HCT116 (cell line): ENCODE measurements around the gene AP2A1. TPM values are rescaled to one million over a fixed set of nuclear protein-coding genes. Genes with fewer than 3 reads are reported as not detected.

Source experiments
- ATAC-seq: fragments of 200-7000 bp; cut with Tn5 transposase; 2 replicates; pipeline ENCODE4 v1.9.1; 2020; ENCODE audit warnings: mild to moderate bottlenecking, moderate library complexity
- Bru-seq: library from RNA; stranded (reverse); fragments of 400-500 nt; gene quantifications from one replicate; lab custom pipeline; 2021; lab: Mats Ljungman, UMichigan
- BruChase-seq, 2 experiments: library from RNA; stranded (reverse); fragments of 400-500 nt; gene quantifications; one replicate each; lab custom pipeline; 2021; lab: Mats Ljungman, UMichigan
- BruUV-seq: library from RNA; stranded (reverse); fragments of 400-500 nt; replicated peaks from 2 replicates; lab custom pipeline; 2021; lab: Mats Ljungman, UMichigan
- CTCF ChIA-PET: fragments of 300-600 bp; sonication (Branson Sonifier 250); formaldehyde crosslinking; loops from one replicate; lab custom pipeline; 2021; ENCODE audit warnings: antibody characterized with exemption; lab: Charles Lee
- POLR2A ChIA-PET: fragments of 300-600, 350-600 bp; sonication (Branson Sonifier 250); formaldehyde crosslinking; loops from one replicate; lab custom pipeline; 2021; ENCODE audit warnings: antibody characterized with exemption; lab: Charles Lee
- RAD21 ChIA-PET, 2 experiments: fragments of 300-600 bp; sonication (Branson Sonifier 250); formaldehyde crosslinking; loops; one replicate each; lab custom pipeline; 2023; ENCODE audit warnings: low total read pairs in 2 of 2; ENCODE audit not compliant: uncharacterized antibody in 2 of 2, unreplicated experiment in 2 of 2, low non-redundant PET in 1 of 2; lab: Charles Lee
- DNase-seq: peaks from one replicate; pipeline ENCODE4 v3.0.0-alpha.2; 2010; ENCODE audit warnings: low read depth, low spot score
- H2AFZ ChIP-seq: fragments of 200-600 bp; shearing (Covaris generic), sonication (generic); 2 replicates; pipeline ENCODE4 v1.6.1; 2017; ENCODE audit warnings: low read depth, mixed run types, mixed read lengths, antibody characterized with exemption, low read length; ENCODE audit not compliant: poor library complexity, severe bottlenecking
- H3K27ac ChIP-seq: 2 replicates; pipeline ENCODE4 v1.5.1; 2012; ENCODE audit warnings: low read depth, low read length
- H3K27me3 ChIP-seq: fragments of 200-600 bp; sonication (generic); 2 replicates; pipeline ENCODE4 v1.6.1; 2016; ENCODE audit warnings: mixed run types, low read length, mixed read lengths; ENCODE audit not compliant: insufficient read depth
- H3K36me3 ChIP-seq, 2 experiments: fragments of 200-500 bp in 1 of 2; fragments of 200-600 bp in 1 of 2; sonication (Bioruptor generic) in 1 of 2; sonication (generic) in 1 of 2; 2 replicates each; pipeline versions ENCODE4 v1.5.1 to v1.6.1; 2014 to 2016; ENCODE audit warnings: low read length in 2 of 2, inconsistent platforms in 1 of 2, mixed read lengths in 1 of 2, mixed run types in 1 of 2; ENCODE audit not compliant: insufficient read depth in 2 of 2, control insufficient read depth in 1 of 2
- H3K4me1 ChIP-seq, 2 experiments: fragments of 200-600 bp in 1 of 2; sonication (generic) in 1 of 2; 2 replicates each; pipeline versions ENCODE4 v1.5.1 to v1.6.1; 2012 to 2017; ENCODE audit warnings: low read length in 2 of 2, inconsistent platforms in 1 of 2, mild to moderate bottlenecking in 1 of 2, mixed read lengths in 1 of 2, mixed run types in 1 of 2, moderate library complexity in 1 of 2; ENCODE audit not compliant: insufficient read depth in 2 of 2, control insufficient read depth in 1 of 2
- H3K4me2 ChIP-seq: fragments of 200-600 bp; sonication (generic); 2 replicates; pipeline ENCODE4 v1.6.1; 2017; ENCODE audit warnings: mixed run types, low read length, mixed read lengths
- H3K4me3 ChIP-seq, 2 experiments: fragments of 200-600 bp in 1 of 2; sonication (generic) in 1 of 2; replicated peaks in 1 of 2; 2 replicates each; pipeline ENCODE4 v1.5.1; 2011 to 2016; ENCODE audit warnings: low read length in 2 of 2, control low read depth in 1 of 2, low read depth in 1 of 2, mild to moderate bottlenecking in 1 of 2, mixed read lengths in 1 of 2, mixed run types in 1 of 2
- H3K79me2 ChIP-seq: fragments of 200-600 bp; sonication (generic); 2 replicates; pipeline ENCODE4 v1.6.1; 2017; ENCODE audit warnings: mild to moderate bottlenecking, mixed run types, low read length, moderate library complexity, mixed read lengths; ENCODE audit not compliant: insufficient read depth
- H3K9ac ChIP-seq: fragments of 200-600 bp; sonication (generic); 2 replicates; pipeline ENCODE4 v1.6.1; 2016; ENCODE audit warnings: low read length, mixed read lengths
- H3K9me2 ChIP-seq: fragments of 200-600 bp; sonication (generic), shearing (Covaris generic); 2 replicates; pipeline ENCODE4 v1.6.1; 2017; ENCODE audit warnings: mixed run types, mild to moderate bottlenecking, moderate library complexity; ENCODE audit not compliant: insufficient read depth
- H3K9me3 ChIP-seq, 2 experiments: fragments of 200-500 bp in 1 of 2; fragments of 200-600 bp in 1 of 2; sonication (Bioruptor generic) in 1 of 2; sonication (generic) in 1 of 2; 2 replicates each; pipeline ENCODE4 v1.6.1; 2014 to 2017; ENCODE audit warnings: low read length in 2 of 2, mixed read lengths in 2 of 2, inconsistent platforms in 1 of 2, low read depth in 1 of 2, mild to moderate bottlenecking in 1 of 2, mixed run types in 1 of 2, moderate library complexity in 1 of 2; ENCODE audit not compliant: control insufficient read depth in 1 of 2, insufficient read depth in 1 of 2
- H4K20me1 ChIP-seq: fragments of 200-600 bp; sonication (generic), shearing (Covaris generic); 2 replicates; pipeline ENCODE4 v1.6.1; 2017; ENCODE audit warnings: mixed run types, mild to moderate bottlenecking, moderate library complexity; ENCODE audit not compliant: insufficient read depth
- ATF3 ChIP-seq: IDR thresholded peaks from 2 replicates; pipeline ENCODE4 v1.6.1; 2012
- CEBPB ChIP-seq: IDR thresholded peaks from 2 replicates; pipeline ENCODE4 v1.6.1; 2012; ENCODE audit warnings: low read depth
- JUND ChIP-seq: IDR thresholded peaks from 2 replicates; pipeline ENCODE4 v1.6.1; 2012
- MAX ChIP-seq: IDR thresholded peaks from 2 replicates; pipeline ENCODE4 v1.6.1; 2012
- POLR2AphosphoS5 ChIP-seq: IDR thresholded peaks from 2 replicates; pipeline ENCODE4 v1.6.1; 2011; ENCODE audit warnings: mild to moderate bottlenecking, low read depth, low read length, moderate library complexity
- SP1 ChIP-seq: IDR thresholded peaks from 2 replicates; pipeline ENCODE4 v1.6.1; 2012; ENCODE audit warnings: low read depth
- TCF7L2 ChIP-seq: IDR thresholded peaks from 2 replicates; pipeline ENCODE4 v1.7.0; 2011; ENCODE audit warnings: borderline replicate concordance, inconsistent platforms; ENCODE audit not compliant: insufficient read depth, insufficient read length; ENCODE audit errors: extremely low read depth
- ZBTB33 ChIP-seq: IDR thresholded peaks from 2 replicates; pipeline ENCODE4 v1.6.1; 2011; ENCODE audit warnings: mild to moderate bottlenecking, low read length, moderate library complexity; ENCODE audit not compliant: insufficient replicate concordance; ENCODE audit errors: extremely low read depth
- intact Hi-C: fragments of 100-400 bp; cut with micrococcal nuclease; formaldehyde crosslinking; loops from 2 replicates; pipeline ENCODE4 v1.10.0; 2022
- long read RNA-seq: library from polyadenylated mRNA; unstranded; transcript quantifications from one replicate; pipeline ENCODE4 v2.0.0, GENCODE V29; 2021; ENCODE audit not compliant: unreplicated experiment
- polyA plus RNA-seq: library from polyadenylated mRNA; unstranded; fragments of >200 nt; gene quantifications from 2 replicates; pipeline ENCODE4 v1.2.1, GENCODE V29; 2012; ENCODE audit warnings: missing spikeins
- total RNA-seq: library from RNA; stranded (reverse); gene quantifications from one replicate; pipeline ENCODE4 v1.2.1, GENCODE V29; 2021; ENCODE audit not compliant: unreplicated experiment

The AP2A1 gene
- total RNA-seq (102 TPM), Bru-seq, nascent RNA (percentile 56 among the genes with signal in this experiment), BruChase-seq, experiment 1, labeled RNA remaining after a 6-hour chase (percentile 77 among the genes with signal in this experiment), BruChase-seq, experiment 2, labeled RNA remaining after a 2-hour chase (percentile 68 among the genes with signal in this experiment)
- 92.9 and 95.3 TPM in 2 replicates for polyA plus RNA-seq
- long read RNA-seq, partial matches to known transcripts = 138 of 156 reads
- long read RNA-seq, other reads (novel, unspliced or antisense) = 11 of 156 reads

GRCh38 chr19:49766930-49767299 lies at the start of gene AP2A1:
Gene AP2A1 (plus strand): TSS chr19:49767001. CDS start chr19:49767134, 133 bp downstream.
- H2AFZ ChIP-seq = no peak within 1 kb of the TSS
- H3K9me3 ChIP-seq = no peaks in the 10 kb centered on the region
- intact Hi-C loops = loop anchor here (1.0 to 5.0 kb wide), 4 partner anchors 40 to 100 kb away; partner anchors contain the start of genes PNKP and PRMT1
- TF ChIP-seq MAX (no peak), POLR2AphosphoS5 (peak; percentile 46; the same call in 1 of the 2 replicates), TCF7L2 (no peak), CEBPB (no peak)
- TF ChIP-seq, all 23 proteins: peak for 1
- H3K79me2 ChIP-seq = peaks cover 34% of the 10 kb centered on the region
- RAD21 ChIA-PET = interaction anchor here in 1 of 2 experiments (1.0 kb wide), 1 partner anchor 19 kb away, joined by 6 read pairs; no protein-coding TSS in a partner anchor
- H3K27me3 ChIP-seq = no peaks in the 10 kb centered on the region
- peak within 1 kb of the TSS; percentile 93 for H3K4me2 ChIP-seq
- peak within 1 kb of the TSS; percentile 91 for H3K9ac ChIP-seq
- BruUV-seq = no TSS peak
- 0 out of 2 replicates have a peak, but pooled peaks have one; percentile 0 for ATAC-seq
- no peaks in the 10 kb centered on the region; a peak in 1 of 4 replicates for H3K36me3 ChIP-seq
- no peaks in the 10 kb centered on the region for H3K9me2 ChIP-seq
- POLR2A ChIA-PET = interaction anchor here (0.6 to 1.1 kb wide), 7 partner anchors 11 to 612 kb away, joined by 3 to 6 read pairs (median 3); partner anchors contain the start of genes RPS11 and RRAS
- peaks cover 21 to 34% of the 10 kb centered on the region in 2 experiments for H3K4me1 ChIP-seq
- H3K27ac ChIP-seq = peak within 1 kb of the TSS; percentile 88
- CTCF ChIA-PET = interaction anchor here (0.6 to 2.3 kb wide), 4 partner anchors 16 to 123 kb away, joined by 3 to 8 read pairs (median 6); no protein-coding TSS in a partner anchor
- H3K4me3 ChIP-seq = peak within 1 kb of the TSS; percentile 91 to 97
- no peak for DNase-seq
- no peaks in the 10 kb centered on the region for H4K20me1 ChIP-seq

- Histone ChIP-seq H2AFZ (no peak overlapping the region), H3K9ac (0 out of 2 replicates have a peak overlapping the region, but pooled peaks have one; percentile 75), H3K4me3 (peak overlapping the region; percentile 62 to 87), H3K27ac (peak overlapping the region; percentile 68), H3K9me3 (no peaks in the 10 kb centered on the region), H3K36me3 (no peaks in the 10 kb centered on the region), H4K20me1 (no peaks in the 10 kb centered on the region), H3K4me2 (peak overlapping the region; percentile 88), H3K4me1 (peaks cover 3 to 24% of the 10 kb centered on the region in 2 experiments), H3K9me2 (no peaks in the 10 kb centered on the region), H3K27me3 (no peaks in the 10 kb centered on the region), H3K79me2 (no peaks in the 10 kb centered on the region)
- POLR2A ChIA-PET = interaction anchor here (0.9 to 1.6 kb wide), 4 partner anchors 18 to 158 kb away, joined by 3 to 5 read pairs (median 4); partner anchors contain the start of genes AKT1S1, AP2A1 and PRMT1
- no TSS peak for BruUV-seq
- CTCF ChIA-PET = no interaction called here
- ATAC-seq (no peak), DNase-seq (no peak)
- intact Hi-C loops = loop anchor here (1.0 kb wide), 1 partner anchor 48 kb away; no protein-coding TSS in a partner anchor
- RAD21 ChIA-PET = no interaction called here
- no peak for TF ChIP-seq ATF3
- TF ChIP-seq SP1 = no peak
- TF ChIP-seq JUND = no peak
- TF ChIP-seq ZBTB33 = no peak
Observed at GRCh38 chr19:49718511-49718910, 48.3 kb upstream of the AP2A1 start.
